ENCODE results near the gene TMBIM1. TPM values are rescaled to one million over a fixed set of nuclear protein-coding genes. Genes with fewer than 3 reads are reported as not detected.

Gene TMBIM1
- total and polyA plus RNA-seq, 12 donors, result 30.9 to 151 (median 110) TPM

- Histone ChIP-seq H3K4me3 (peak overlapping the region in 1 of 10 donors; percentile 12), H3K36me3 (peaks cover 0 to 49% (median 34%) of the 10 kb centered on the region in 9 donors), H3K4me1 (peaks cover 34 to 81% (median 64%) of the 10 kb centered on the region in 9 donors), H3K9me3 (no peaks in the 10 kb centered on the region), H3K27ac (peak overlapping the region; percentile 56 to 98 (median 87)), H3K27me3 (no peaks in the 10 kb centered on the region)
- DNase-seq, result no peak
- 66 to 73% methylated on average over 8 of the region's 8 CpGs for WGBS, 2 donors
- no peak for TF ChIP-seq CTCF (IDR thresholded peaks at IDR 0.05)
- intact Hi-C loops (cut with DNase I), result loop anchor here in 1 of 10 donors (5.0 kb wide), 1 partner anchor 44 kb away; the partner anchor contains the start of gene ARPC2
- ATAC-seq, result no peak
These were observed 30.7 kb downstream of the TMBIM1 start for GRCh38 chr2:218261423-218262236.

GRCh38 chr2:218260742-218261422 is 31.4 kb downstream of the TMBIM1 start, which contains the start of gene GPBAR1:
TSS of gene GPBAR1 (plus strand) at chr2:218261015. CDS start at chr2:218262725, 1,710 bp downstream.
- TF ChIP-seq CTCF (IDR thresholded peaks at IDR 0.05), result peak in 1 of 9 donors; percentile 12
- H3K27ac ChIP-seq, result peak within 1 kb of the TSS; percentile 75 to 98 (median 87)
- peaks cover 0 to 49% (median 34%) of the 10 kb centered on the region in 9 donors for H3K36me3 ChIP-seq
- H3K27me3 ChIP-seq, result no peaks in the 10 kb centered on the region
- H3K4me3 ChIP-seq, result peak within 1 kb of the TSS in 5 of 10 donors; percentile 12 to 29 (median 20)
- 67 to 69% methylated on average over 10 of the region's 10 CpGs for WGBS, 2 donors
- intact Hi-C loops (cut with DNase I), result loop anchor here in 1 of 10 donors (5.0 kb wide), 1 partner anchor 44 kb away; the partner anchor contains the start of gene ARPC2
- H3K9me3 ChIP-seq, result no peaks in the 10 kb centered on the region
- peak in 1 of 2 donors; percentile 61 for DNase-seq
- peaks cover 34 to 86% (median 64%) of the 10 kb centered on the region in 9 donors for H3K4me1 ChIP-seq
- ATAC-seq, result peak in 5 of 8 donors; percentile 4 to 27 (median 16)

GRCh38 chr2:218260166-218260565 is 32.1 kb downstream of the TMBIM1 start:
- Histone ChIP-seq H3K27me3 (no peaks in the 10 kb centered on the region), H3K4me1 (peaks cover 34 to 86% (median 64%) of the 10 kb centered on the region in 9 donors), H3K27ac (peak overlapping the region; percentile 75 to 98 (median 87)), H3K4me3 (peak overlapping the region in 2 of 10 donors; percentile 18 to 29), H3K36me3 (peaks cover 0 to 49% (median 35%) of the 10 kb centered on the region in 9 donors), H3K9me3 (no peaks in the 10 kb centered on the region)
- no peak for TF ChIP-seq CTCF (IDR thresholded peaks at IDR 0.05)
- DNase-seq (no peak), ATAC-seq (no peak)
- WGBS, 2 donors, result 76 to 88% methylated on average over 5 of the region's 5 CpGs
- intact Hi-C loops (cut with DNase I), result loop anchor here in 1 of 10 donors (5.0 kb wide), 1 partner anchor 43 kb away; the partner anchor contains the start of gene ARPC2
